ENCODE measurements around the gene ITPRID1.

The ITPRID1 gene

GRCh38 chr7:31642681-31643115 lies 128.8 kb downstream of the ITPRID1 start:
- DNase-seq, result no peak

- no peak for DNase-seq
These were observed 133.1 kb downstream of the ITPRID1 start for GRCh38 chr7:31646942-31647341.

DNA sequence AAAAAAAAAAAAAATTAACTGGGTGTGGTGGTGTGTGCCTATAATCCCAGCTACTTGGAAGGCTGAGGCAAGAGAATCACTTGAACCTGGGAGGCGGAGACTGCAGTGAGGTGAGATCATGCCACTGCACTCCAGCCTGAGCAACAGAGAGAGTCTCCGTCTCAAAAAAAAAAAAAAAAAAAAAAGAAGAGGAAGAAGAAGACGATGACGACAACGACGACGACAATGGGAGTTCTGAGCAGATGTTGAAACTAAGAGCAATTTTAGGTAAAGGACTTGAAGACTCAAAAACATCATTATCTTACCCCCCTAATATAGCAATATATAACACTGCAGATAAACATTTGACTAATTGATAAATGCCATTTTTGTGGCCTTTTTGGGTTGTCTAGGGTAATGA lies 133.6 kb downstream of the ITPRID1 start:
- DNase-seq, result no peak

DNA sequence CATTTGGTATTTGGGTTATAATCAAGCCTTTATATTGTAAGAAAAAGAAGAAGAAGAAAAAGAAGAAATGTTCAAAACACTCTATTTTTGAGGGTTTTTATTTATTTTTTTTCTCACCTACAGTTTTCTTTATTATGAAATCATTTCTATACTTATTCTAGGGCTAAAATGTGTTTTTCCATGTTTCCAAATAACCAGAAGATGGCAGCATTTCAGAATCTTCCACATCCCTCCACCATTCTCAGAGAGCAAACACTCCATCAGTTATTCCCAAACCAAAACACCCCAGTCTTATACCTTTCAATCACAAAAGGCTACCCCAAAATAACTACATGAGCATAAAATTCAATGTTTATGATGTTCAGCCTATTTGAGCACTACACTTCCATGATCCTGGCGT lies 134.4 kb downstream of the ITPRID1 start:
- DNase-seq, result no peak

- no peak for DNase-seq
These were observed 135.0 kb downstream of the ITPRID1 start for GRCh38 chr7:31648880-31649279.

DNA sequence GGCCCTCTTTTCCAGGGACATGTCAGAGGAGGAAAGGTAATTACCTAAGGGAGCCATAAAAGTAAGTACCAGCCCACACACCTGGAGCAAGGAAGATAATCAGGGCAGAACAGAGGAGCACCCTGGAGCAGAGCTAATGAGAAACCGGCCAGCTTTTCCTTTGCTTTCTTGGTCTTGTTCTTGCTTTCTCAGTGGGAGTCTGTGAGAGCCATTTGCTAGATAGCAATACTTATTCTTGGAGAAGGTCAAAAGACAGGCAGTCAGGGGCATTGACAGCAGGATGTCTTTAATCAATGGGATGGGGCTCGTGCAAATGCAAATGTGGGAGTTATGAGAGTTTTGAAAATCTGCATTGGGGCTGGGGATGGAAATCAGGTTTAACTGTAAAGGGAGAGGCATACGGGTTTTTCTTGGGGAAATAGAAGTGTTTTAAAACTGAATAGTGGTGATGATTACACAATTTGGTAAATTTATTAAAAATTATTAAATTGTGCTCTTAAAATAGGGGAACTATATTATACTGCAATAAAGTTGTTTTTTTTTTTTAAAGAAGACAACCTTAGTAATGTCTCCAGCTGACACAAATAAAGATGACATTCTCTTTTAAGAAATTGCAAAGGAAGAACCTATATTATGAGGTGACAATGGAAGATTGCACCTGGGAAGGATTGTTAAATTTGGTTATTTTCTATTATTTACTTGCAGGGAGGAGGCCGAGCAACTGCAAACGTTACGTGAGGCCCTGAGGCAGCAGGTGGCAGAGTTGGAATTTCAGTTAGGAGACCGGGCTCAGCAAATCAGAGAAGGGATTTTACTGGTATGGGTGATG lies 137.6 kb downstream of the ITPRID1 start:
- DNase-seq, result no peak

GRCh38 chr7:31652063-31652326 lies 138.1 kb downstream of the ITPRID1 start:
- DNase-seq, result no peak

GRCh38 chr7:31663072-31663471 lies 149.2 kb downstream of the ITPRID1 start:
- DNase-seq, result no peak

- no peak for DNase-seq
These were observed 151.0 kb downstream of the ITPRID1 start for GRCh38 chr7:31664890-31665289.

DNA sequence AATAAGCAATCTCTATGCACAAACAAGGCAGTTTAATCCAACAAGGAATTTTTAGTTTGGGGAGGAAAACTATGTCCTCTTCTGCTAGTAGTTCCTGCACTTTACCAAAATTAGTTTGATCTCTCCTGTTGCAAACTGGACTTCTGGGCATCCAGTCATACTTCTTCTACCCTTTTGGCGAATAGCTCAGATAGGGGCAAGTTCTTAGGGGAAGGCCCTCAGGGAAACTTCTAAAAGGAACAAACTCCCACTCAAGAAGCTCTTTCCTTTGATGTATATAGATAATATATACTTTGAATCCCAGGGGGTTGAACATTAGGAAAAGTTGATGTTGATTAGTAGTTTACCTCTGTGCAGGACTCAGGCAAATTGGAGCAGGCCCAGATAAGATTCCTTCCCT lies 151.7 kb downstream of the ITPRID1 start:
- DNase-seq, result no peak

DNA sequence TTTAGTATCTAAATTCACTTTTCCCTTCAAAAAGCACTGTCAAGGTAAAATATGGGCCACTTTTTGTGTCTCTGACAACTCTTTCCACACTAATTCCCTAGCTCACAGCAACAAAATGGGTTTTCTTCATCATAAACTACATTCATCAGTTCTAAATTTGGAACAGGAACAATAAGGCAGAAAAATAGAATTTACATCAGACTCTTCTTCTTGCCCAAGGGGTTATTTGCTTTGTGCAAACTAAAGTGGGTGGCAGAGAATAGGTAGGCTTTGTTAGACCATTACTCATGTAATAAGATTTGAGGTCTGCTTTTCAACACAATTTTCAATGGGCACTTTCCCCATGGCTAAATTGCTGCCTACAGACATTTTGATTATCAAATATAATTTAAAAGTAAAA lies 155.6 kb downstream of the ITPRID1 start:
- no peak for DNase-seq

- no peak for DNase-seq
These were observed 165.8 kb downstream of the ITPRID1 start for GRCh38 chr7:31679574-31680305.

GRCh38 chr7:31683445-31684225 lies 169.7 kb downstream of the ITPRID1 start:
- DNase-seq, result no peak

- no peak for DNase-seq
These were observed 173.3 kb downstream of the ITPRID1 start, which contains the start of gene PPP1R17 for GRCh38 chr7:31687024-31687748. PPP1R17 (plus strand) TSS chr7:31687215; CDS start chr7:31692442, 5,227 bp downstream.

DNA sequence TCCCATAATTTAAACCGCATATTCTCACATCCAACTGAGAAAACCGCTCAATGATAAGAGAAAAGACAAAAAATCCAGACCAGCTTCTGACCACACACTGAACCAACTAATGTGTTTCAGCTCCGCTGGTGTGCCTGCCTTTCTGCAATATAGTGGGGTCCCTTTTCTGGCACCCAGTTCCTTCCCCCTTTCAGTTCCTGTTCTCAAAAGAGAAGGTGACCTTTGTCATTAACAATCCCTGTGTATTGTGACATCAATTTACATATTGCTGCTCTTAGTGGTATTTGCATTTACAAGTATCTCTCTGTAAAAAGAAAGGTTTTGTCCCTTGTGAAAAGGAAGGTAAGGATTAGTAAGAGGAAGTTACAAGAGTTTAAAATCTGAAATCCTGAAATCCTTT lies 174.5 kb downstream of the ITPRID1 start:
- no peak for DNase-seq

- DNase-seq, result no peak
These were observed 175.1 kb downstream of the ITPRID1 start for GRCh38 chr7:31688996-31689395.

- DNase-seq, result no peak
These were observed 177.0 kb downstream of the ITPRID1 start for GRCh38 chr7:31690935-31691334.

DNA sequence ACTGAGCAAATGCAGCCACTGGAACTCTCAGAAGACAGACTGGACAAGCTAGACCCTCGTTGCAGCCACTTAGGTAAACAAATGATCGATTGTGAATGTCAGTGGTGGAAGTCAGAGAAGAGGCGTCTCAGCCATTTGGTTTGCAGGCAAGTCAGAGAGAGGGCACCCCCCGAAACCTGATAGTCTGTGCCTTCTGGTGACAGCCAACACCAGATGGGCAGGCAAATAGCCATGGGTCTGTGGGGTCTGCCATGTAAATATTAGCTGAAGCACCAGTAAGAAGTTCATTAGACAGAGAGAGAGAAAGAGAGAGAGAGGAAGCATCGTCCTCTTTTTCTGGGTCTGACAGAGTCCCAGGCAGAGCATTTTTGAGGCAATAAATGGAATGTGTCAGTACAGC lies 178.6 kb downstream of the ITPRID1 start:
- no peak for DNase-seq

GRCh38 chr7:31692871-31693270 lies 179.0 kb downstream of the ITPRID1 start:
- DNase-seq, result no peak

DNA sequence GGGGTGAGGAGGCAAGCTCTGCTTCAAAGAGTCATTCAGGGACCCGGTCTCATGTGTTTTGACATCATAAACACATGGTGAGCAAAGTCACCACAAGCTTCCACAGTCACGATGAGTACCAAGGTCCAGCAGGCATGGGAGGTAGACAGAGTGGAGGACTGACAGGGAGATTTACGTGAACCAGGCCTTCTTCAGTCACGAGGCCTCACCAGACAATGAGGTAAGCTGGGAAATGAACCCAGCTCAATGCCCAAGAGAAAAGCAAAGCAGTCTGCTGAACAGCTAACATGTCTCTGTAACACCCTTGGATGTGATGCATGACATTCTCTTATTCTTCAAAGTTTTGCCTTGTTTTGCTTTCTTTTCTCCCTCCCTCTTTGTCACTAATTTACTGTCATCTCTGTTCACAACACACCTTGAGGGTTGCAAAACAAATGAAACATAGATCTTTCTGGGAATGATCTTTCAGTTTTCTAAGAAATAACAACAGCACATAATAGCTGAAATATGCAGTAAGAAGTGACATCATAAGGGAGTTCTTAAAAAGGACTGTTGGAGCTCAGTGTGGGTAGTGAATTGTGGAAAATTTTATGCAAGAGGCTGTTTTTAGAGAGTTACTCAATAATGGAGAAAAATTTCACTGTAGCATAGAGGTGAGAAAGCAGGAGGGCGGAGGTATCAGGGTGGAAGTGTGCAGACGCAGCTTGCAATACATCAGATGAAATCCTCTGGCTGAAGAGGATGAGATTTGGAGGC lies 182.1 kb downstream of the ITPRID1 start:
- DNase-seq, result no peak

DNA sequence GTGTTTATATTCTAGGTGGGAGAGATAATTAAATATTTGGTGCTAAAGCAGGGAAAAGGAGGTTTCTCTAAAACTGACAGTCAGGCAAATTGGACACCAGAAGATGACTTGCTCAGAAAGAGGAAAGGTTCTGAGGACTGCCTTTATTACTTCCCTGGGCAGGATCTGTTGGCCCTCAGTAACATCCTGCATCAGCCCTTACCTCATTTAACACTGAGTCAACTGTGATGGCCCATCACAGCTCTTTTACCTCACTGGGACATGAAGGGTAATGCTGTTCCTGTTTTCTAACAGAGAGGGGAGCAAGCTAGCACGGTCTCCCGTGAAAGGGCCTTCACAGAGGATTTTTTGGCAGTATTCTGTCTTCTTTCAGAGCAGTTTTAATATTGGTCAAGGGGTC lies 185.2 kb downstream of the ITPRID1 start:
- no peak for DNase-seq

DNA sequence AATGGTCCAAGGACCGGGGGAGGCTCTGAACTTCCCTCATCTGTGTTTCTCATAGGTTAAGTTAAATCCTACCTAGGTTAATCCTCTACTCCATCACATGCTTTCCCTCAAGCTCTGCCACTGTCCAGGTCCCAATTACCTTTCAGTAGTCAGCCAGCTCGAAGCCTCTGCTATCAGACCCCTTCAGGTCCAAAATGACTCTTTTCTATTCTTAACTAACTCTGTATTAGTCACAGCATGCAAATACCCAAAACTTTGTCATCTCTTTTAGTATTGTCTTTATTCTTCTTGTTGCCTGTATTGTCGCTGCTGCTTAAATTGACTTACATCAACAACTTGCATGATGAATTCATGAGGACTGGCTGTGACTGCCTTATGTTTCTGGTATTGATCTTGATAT lies 188.5 kb downstream of the ITPRID1 start:
- no peak for DNase-seq
